OCI-LY3 (cell line): Measurements from ENCODE around the gene C11orf71.

Experiments used
- H2AFZ ChIP-seq: fragments of 200-600, 300-600 bp; shearing (Covaris generic); 2 replicates; pipeline ENCODE4 v1.6.0; 2014; ENCODE audit warnings: antibody characterized with exemption, low read depth, low read length
- H3K27ac ChIP-seq: fragments of 200-600, 300-600 bp; sonication (generic); 2 replicates; pipeline ENCODE4 v1.5.1; 2014; ENCODE audit warnings: mild to moderate bottlenecking, low read length, moderate library complexity, mixed read lengths
- H3K27me3 ChIP-seq: fragments of 200-600, 300-600 bp; sonication (generic); 2 replicates; pipeline ENCODE4 v1.6.1; 2014; ENCODE audit warnings: low read depth, low read length, mixed read lengths
- H3K36me3 ChIP-seq: fragments of 200-600, 300-600 bp; sonication (generic); replicated peaks from 2 replicates; pipeline ENCODE3; 2014; ENCODE audit warnings: low read depth, low read length, mixed read lengths
- H3K4me1 ChIP-seq: fragments of 300-600, 200-600 bp; sonication (generic); 2 replicates; pipeline ENCODE4 v1.6.1; 2014; ENCODE audit warnings: low read length, mixed read lengths
- H3K4me2 ChIP-seq: fragments of 200-600, 300-600 bp; sonication (generic); 2 replicates; pipeline ENCODE4 v1.6.1; 2014; ENCODE audit warnings: low read length, mixed read lengths
- H3K4me3 ChIP-seq: fragments of 300-600, 200-600 bp; sonication (generic); 2 replicates; pipeline ENCODE4 v1.5.1; 2014; ENCODE audit warnings: antibody characterized with exemption, mild to moderate bottlenecking, low read length, moderate library complexity
- H3K79me2 ChIP-seq: fragments of 300-600, 200-600 bp; shearing (Covaris generic); 2 replicates; pipeline ENCODE4 v1.6.1; 2014; ENCODE audit warnings: mild to moderate bottlenecking, low read length, mixed read lengths
- H3K9ac ChIP-seq: fragments of 300-600, 200-600 bp; shearing (Covaris generic); 2 replicates; pipeline ENCODE4 v1.6.0; 2014; ENCODE audit warnings: mild to moderate bottlenecking, low read length, moderate library complexity
- H3K9me3 ChIP-seq: fragments of 200-600, 300-600 bp; shearing (Covaris generic); 2 replicates; pipeline ENCODE4 v1.6.1; 2014; ENCODE audit warnings: low read length, mixed read lengths; ENCODE audit not compliant: insufficient read depth
- H4K20me1 ChIP-seq: fragments of 200-600, 300-600 bp; sonication (generic); 2 replicates; pipeline ENCODE4 v1.6.1; 2016; ENCODE audit warnings: low read length, mixed read lengths; ENCODE audit not compliant: insufficient read depth
- CTCF ChIP-seq: fragments of 200-600, 300-600 bp; sonication (generic); IDR thresholded peaks from 2 replicates; pipeline ENCODE4 v1.5.1; 2014; ENCODE audit warnings: antibody characterized with exemption, low read length, low read depth
- EZH2phosphoT487 ChIP-seq: fragments of 200-600 bp; shearing (Covaris generic); IDR thresholded peaks from 2 replicates; pipeline ENCODE4 v1.6.1; 2018; ENCODE audit warnings: antibody characterized with exemption, mixed run types, low read depth

The C11orf71 gene

GRCh38 chr11:114399490-114400215, 658 bp downstream of the C11orf71 start:
- TF ChIP-seq EZH2phosphoT487 = no peak
- no peak for TF ChIP-seq CTCF
- peaks cover 61% of the 10 kb centered on the region for H3K79me2 ChIP-seq
- 0 out of 2 replicates have a peak overlapping the region, but pooled peaks have one; percentile 59 for H2AFZ ChIP-seq
- peak overlapping the region; percentile 91 for H3K4me3 ChIP-seq
- H4K20me1 ChIP-seq = peaks cover 10% of the 10 kb centered on the region
- H3K9me3 ChIP-seq = no peaks in the 10 kb centered on the region
- peaks cover 33% of the 10 kb centered on the region for H3K4me1 ChIP-seq
- peak overlapping the region; percentile 94 for H3K4me2 ChIP-seq
- H3K9ac ChIP-seq = peak overlapping the region; percentile 93
- H3K27ac ChIP-seq = peak overlapping the region; percentile 78
- H3K36me3 ChIP-seq = peaks cover 8% of the 10 kb centered on the region
- H3K27me3 ChIP-seq = no peaks in the 10 kb centered on the region

DNA sequence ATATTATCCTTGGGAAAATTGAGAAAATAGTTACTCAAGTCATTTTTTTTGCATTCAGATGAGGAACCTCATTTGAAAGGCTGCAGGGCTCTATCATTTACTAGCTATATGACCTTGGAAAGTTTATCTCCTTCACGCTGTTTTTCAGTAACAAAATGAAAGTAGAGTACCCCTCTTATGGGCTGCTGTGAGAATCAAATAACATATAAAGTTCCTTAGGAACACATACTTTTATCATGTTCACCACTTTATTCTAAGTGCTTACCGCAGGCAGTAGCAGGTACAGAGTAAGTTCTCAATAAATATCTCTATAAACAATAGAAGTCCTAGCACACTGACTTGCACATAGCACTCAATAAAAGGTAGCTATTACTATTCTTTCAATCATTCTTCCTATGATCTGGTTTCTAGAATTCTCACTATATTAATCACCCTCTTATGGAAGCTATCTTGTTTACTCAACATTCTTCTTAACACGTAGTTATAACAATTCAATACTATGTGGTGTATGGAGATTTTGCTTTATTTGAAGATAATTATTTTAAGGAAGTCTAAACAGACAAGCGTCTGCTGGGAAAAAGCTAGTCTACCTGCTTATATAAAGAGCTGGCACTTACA, 1.9 kb downstream of the C11orf71 start:
- Histone ChIP-seq H3K4me2 (no peak overlapping the region), H2AFZ (no peak overlapping the region), H3K4me3 (no peak overlapping the region), H3K9ac (no peak overlapping the region), H3K79me2 (peaks cover 49% of the 10 kb centered on the region), H3K36me3 (peaks cover 4% of the 10 kb centered on the region), H3K9me3 (no peaks in the 10 kb centered on the region), H3K4me1 (peaks cover 25% of the 10 kb centered on the region), H3K27me3 (no peaks in the 10 kb centered on the region), H4K20me1 (0 out of 2 replicates have a peak, but pooled peaks cover 4% of the 10 kb centered on the region), H3K27ac (no peak overlapping the region)
- TF ChIP-seq EZH2phosphoT487 (no peak), CTCF (no peak)

DNA sequence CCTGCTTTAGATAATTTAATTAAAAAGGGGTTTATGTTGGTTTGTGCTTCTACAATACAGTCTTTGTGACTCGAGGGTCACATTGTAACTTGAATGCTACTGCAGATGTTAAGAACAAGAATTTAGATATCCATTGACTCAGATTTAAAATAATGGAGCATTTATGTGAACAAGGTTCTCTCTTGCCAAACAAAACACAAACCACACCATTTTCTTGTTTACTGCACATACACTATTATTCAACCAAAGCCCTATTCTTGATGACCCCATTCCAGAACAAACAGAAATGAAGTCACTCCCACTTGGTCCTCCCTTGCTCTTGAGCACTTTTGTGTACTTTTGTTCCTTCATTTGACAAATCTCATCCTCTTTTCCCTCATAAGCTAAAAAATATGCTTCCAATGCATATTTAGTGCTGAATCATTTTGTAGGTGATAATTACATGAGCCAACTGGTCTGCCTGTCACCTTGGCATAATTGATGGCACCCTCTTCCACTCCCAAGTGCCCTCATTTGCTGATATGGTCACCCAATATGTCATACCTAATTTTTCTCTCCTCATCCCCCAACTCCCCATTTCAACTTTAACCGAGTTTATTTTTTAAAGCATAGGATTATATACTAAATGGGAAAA, 2.8 kb downstream of the C11orf71 start:
- Histone ChIP-seq H3K4me3 (no peak overlapping the region), H4K20me1 (no peaks in the 10 kb centered on the region), H3K9ac (no peak overlapping the region), H3K4me1 (peaks cover 16% of the 10 kb centered on the region), H3K4me2 (no peak overlapping the region), H2AFZ (no peak overlapping the region), H3K27me3 (no peaks in the 10 kb centered on the region), H3K9me3 (no peaks in the 10 kb centered on the region), H3K36me3 (peaks cover 4% of the 10 kb centered on the region), H3K79me2 (peaks cover 40% of the 10 kb centered on the region), H3K27ac (no peak overlapping the region)
- TF ChIP-seq CTCF = no peak
- TF ChIP-seq EZH2phosphoT487 = no peak

DNA sequence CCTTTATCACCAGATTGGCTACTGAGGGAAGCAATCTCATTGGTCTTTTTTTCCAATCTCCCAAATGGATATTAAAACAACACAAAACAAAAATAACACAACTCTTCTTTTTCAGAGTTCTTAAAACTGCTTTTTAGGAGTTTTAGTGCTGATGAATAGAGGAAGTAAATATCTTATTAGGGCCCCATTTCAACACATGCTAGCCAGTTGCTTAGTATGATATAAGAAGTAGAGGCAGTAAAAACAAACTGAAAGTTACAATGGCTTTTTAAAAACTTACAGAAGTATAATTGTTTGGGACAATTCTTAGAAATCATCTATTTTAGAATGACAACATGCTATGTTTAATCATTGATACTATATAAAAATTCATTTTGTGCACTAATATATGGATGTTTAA, 3.4 kb downstream of the C11orf71 start:
- H3K4me2 ChIP-seq = no peak overlapping the region
- TF ChIP-seq EZH2phosphoT487 (no peak), CTCF (no peak)

More for the DNA sequence above, 3.4 kb downstream of the C11orf71 start:
- Histone ChIP-seq H3K27me3 (no peaks in the 10 kb centered on the region), H3K79me2 (peaks cover 34% of the 10 kb centered on the region), H4K20me1 (no peaks in the 10 kb centered on the region), H3K9me3 (no peaks in the 10 kb centered on the region), H3K9ac (no peak overlapping the region), H3K4me3 (no peak overlapping the region), H2AFZ (no peak overlapping the region), H3K4me1 (peaks cover 13% of the 10 kb centered on the region), H3K36me3 (peaks cover 4% of the 10 kb centered on the region), H3K27ac (no peak overlapping the region)
